ENCODE data around the gene SV2B.
"Not testable (repeated sequence)": the region's sequence is repeated elsewhere in the genome, so short reads cannot be mapped to it uniquely, and the experiment has no call there.

The SV2B gene, protein sequence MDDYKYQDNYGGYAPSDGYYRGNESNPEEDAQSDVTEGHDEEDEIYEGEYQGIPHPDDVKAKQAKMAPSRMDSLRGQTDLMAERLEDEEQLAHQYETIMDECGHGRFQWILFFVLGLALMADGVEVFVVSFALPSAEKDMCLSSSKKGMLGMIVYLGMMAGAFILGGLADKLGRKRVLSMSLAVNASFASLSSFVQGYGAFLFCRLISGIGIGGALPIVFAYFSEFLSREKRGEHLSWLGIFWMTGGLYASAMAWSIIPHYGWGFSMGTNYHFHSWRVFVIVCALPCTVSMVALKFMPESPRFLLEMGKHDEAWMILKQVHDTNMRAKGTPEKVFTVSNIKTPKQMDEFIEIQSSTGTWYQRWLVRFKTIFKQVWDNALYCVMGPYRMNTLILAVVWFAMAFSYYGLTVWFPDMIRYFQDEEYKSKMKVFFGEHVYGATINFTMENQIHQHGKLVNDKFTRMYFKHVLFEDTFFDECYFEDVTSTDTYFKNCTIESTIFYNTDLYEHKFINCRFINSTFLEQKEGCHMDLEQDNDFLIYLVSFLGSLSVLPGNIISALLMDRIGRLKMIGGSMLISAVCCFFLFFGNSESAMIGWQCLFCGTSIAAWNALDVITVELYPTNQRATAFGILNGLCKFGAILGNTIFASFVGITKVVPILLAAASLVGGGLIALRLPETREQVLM

DNA sequence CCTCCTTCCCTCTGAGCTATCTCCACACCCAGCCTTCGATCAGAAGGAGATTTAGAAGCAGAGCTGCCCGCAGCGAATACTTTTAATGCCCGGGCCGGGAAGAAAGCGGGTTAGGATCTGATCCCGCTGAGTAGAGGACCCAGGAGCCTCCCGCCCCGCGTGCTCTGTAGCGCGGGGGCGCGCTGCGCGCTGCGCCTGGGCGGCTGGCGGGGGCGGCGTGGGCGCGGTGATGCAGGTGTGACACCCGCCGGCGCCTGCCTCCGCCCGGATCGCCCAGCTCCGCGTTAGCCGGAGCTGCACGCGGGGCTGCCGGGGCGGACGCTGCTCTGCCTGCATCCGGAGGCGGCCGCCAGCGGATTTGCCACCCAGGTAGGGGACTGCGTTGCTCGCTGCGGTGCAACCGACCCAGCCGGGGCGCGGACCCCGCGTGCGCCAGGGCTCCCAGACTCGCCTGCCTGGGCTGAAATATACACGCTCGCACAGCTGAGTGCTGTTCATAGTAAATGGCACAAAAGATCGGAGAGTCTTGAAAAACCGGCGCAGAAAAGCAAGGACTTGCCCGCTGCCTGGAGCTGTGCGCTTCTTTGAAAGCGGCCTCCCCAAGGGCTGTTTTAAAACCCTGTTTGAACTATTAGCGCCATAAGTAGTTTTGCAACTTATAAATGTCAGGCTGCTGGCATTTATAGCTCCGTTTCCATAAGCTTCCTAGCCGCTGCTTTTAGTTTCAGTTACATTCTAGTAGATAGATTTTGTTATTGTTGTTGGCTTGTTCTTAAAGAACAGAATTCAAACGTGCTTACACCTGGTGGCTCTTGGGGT lies at the start of gene SV2B:
Gene SV2B (plus strand): TSS at position 263 of the 819 bp plus-strand sequence. CDS start 126,007 bp downstream, outside the sequence.
- DNase-seq, result peak; percentile 81

DNA sequence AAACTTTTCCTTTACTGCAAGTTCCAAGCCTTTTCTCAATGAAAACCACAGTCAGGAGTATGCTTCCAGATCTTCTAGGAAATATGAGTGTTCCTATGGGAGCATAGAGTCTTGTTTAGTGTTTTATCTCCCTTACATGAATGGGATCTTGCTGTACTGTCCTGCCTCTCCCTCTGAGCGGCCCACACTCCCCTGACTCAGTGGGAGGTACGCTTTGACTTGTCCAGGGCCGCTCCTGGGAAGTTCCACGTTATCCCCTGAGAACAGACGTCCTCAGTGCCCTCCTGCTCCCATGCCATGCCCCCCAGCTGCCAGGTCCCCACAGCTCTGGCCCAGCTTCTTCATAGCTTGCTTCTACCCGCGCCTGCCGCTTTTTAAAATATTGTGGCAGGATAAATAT lies 48.8 kb upstream of the SV2B start:
- DNase-seq, result no peak

DNA sequence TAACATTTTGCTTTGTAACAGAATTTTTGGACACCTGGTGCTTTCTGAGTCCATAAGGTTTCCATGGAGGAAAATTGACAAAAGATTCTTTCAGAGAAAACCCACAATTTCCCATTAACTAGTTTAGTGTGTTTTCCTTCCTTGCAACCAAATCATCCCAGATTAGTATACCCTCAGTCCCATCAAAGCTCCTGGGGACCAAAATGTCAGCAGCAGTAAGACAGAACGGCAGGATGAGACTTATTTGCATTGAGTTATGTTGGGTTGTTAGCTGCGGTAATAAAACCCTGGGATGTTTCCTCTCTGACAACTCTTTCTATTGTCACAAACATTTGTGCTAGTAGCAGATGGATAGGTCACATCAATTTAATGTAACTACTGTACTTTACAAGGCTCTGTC lies 45.2 kb upstream of the SV2B start:
- DNase-seq, result no peak

DNA sequence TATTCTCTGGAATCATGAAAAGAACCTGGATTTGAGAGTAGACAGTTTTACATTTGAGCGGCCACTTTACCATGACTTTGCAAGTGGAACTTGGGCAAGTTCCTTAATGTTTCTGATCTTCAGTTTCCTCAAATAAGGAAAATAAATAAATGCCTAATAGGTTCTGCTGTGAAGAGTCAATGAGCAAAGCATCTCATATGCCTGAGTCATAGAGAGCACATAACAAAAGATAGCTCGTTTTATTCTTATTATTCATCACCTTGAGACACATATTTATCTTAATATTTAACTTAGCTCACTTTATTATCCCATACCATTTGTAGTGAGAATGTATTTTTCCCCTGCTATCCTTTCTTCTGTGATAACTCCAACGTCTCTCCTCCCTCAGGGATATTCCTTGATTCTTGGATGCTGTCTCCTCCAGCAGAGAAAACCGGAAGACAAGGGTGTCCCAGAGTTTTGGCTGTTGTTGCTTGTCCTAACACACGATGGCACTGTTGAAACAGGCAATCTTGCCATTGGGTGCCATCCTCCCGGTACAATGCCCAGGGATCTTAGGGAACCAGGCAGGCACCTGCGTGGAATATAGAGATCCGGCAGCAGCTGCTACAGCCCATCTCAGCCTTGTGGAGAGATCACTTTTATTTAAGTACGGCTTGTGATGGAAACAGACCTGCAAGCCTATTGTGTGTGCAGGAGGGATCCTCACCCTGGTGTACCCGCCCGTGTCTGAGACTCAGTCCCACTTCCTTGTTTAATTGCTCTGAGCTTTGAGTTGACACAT lies 44.3 kb upstream of the SV2B start:
- DNase-seq, result peak; percentile 81

DNA sequence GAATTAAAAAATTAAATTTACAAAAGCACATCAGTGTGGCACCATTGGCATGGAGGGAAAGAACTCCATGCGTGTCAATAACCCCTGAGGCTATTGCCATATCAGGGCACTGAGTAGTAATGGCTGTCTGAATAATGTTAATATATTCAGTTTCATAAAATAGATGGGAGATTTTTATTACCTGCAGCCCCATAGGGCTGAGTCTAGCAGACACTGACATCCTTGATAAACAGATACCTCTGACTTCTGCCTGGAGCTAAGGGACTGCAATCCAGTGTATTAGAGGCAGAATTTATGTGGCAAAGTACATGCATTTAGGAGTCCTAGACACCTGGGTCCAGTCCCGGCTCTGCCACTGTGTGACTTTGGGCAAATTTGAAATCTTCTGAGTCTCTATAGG lies 38.8 kb upstream of the SV2B start:
- no peak for DNase-seq

DNA sequence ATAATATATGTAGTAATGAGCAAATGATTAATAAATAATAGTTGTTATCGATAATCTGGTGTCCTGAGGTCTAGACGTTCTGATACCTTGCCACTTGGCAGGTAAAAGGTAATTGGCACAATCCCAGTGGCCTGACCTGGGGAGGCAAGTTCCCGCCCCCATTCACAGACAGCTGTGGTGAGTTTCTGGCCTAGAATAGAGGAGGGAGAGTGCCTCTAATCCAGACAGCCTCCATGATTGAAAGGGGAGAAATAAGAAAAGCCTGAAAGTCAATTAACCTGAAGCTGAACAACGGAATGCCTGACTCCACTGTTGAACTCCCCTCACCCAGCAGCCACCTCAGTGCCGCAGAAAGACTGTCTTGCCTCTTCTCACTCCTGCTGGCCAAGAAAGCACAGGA lies 38.1 kb upstream of the SV2B start:
- no peak for DNase-seq

DNA sequence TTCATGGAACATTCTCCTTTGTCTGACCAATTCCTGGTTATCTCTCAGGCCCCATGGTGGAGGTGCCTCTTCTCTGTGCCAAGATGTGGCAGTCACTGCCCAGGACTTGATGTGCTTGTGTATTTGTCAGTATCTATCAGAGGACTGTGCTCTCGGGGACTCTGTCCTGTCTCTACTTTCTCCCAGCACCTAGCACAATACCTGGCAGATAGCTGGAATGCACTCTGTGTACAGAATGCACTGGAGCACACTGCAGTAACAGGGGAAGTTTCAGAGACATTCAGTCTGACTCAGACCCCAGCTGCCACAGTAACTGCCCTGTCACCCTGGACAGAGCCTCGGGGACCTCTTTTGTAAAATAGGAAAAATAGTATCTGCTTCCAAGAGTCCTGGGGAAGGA lies 34.6 kb upstream of the SV2B start:
- no peak for DNase-seq

DNA sequence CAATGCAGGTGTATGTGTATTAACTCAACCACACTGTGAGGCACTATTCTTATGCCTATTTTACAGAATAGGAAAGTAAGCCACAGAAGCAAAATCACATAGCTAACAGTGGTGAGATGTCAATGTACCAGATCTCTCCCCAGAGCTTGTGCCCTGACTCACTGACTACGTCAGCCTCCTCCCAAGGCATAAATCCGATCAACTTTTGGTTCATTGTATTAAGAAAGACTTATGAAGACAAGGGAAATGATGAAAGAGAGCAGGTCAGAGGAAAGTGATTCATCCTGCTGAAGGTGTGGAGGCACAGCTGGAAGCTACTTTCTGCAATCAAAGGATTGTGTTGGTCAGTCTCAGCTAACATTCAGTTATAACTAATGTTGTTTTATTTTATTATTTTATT lies 33.0 kb upstream of the SV2B start:
- DNase-seq, result no peak

DNA sequence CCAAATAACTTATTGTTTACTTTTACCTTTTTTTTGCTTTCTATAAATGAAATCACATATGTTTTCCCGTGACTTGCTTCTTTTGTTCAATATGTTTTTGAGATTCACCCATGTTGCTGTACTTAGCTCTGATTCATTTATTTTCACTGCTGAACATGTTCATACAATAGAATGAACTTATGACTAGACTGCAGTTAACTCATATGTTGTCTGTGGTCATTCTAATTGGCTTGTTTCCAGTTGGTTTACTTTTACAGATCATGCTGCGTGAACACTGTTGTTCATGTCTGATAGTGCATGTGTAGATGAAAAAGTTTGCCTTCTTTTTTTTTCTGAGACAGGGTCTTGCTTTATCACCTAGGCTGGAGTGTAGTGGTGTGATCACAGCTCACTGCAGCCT lies 31.6 kb upstream of the SV2B start:
- DNase-seq, result no peak

DNA sequence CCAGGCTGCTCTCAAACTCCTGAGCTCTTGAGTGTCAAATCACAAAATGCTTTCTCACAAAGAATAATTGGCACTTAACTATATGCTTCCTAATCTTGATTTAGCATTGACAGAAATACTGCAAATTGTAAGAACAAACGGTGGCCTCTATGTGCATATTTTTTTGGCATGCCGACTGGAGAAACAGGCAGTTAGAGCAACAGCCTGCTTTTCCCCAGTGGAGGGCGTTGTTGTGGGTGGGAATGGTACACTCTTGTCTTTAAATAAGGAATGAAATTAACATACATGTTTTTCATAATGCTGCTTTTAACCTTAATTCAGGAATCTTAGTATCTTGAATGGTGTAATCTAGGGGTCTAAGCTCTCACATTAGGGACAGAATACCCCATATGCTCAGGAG lies 31.1 kb upstream of the SV2B start:
- DNase-seq, result no peak

DNA sequence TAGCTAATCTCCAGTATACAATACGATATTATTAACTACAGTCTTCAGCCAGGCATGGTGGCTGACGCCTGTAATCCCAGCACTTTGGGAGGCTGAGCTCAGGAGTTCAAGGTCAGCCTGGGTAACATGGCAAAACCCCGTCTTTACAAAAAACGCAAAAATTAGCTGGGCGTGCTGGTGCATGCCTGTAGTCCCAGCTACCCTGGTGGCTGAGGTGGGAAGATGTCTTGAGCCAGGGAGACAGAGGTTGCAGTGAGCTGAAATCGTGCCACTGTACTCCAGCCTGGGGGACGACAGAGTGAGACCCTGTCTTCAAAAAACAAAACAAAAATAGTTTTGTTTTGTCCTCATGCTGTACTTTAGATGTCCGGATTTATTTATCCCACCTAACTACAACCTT lies 29.2 kb upstream of the SV2B start:
- DNase-seq, result no peak

DNA sequence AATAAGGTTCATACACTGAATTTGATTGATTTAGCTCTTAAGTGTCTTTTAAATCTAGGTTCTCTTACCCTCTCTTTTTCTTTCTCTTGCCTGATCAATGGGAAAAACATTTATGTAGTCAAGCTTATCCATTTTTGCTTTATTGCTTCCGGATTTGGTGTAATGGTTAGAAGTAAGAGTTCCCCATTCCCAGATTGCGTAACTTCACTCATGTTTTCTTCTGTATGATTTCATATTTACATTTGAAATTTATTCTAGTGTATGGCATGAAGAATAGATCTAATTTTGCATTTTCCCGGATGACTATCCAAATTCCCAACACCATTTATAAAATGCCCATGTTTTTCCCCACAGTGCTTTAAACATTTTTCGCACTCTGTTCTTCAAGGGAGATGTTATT lies 27.9 kb upstream of the SV2B start:
- no peak for DNase-seq

DNA sequence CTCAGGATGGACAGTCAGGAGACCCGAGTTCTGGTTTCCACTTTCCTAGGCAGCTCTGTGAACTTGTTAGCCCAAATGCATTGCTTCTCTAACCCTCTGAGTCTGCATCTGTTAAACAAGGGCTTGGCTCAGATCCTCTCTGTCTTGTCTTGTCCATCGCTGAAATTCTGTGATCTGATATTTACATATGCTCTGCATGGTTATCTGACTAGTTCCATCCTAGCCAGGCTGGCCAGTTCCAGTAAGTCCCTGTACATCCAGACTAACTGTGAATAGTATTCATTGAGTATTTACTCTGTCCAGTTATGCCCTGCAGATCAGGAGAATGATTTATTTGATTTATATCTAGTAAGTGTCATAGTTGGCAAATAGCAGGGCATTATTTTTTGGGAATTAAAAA lies 27.0 kb upstream of the SV2B start:
- DNase-seq, result no peak

DNA sequence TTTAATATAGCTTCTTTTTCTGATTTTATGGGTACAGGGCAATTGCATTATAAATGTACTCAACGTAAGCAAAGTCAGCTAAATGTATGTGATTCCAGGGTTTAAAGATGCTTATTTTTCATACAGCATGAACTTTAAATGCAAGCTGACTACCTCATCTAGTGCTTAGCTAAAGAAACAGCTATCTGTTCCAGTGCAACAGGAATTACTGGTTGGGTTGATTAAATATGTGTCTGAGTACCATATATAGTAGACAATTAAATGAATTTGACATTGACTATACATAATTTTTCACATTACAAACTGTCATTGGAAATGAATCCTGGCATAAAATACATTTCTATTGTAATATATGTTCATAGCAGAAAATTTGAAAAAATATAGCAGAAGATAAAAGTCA lies 26.3 kb upstream of the SV2B start:
- no peak for DNase-seq

DNA sequence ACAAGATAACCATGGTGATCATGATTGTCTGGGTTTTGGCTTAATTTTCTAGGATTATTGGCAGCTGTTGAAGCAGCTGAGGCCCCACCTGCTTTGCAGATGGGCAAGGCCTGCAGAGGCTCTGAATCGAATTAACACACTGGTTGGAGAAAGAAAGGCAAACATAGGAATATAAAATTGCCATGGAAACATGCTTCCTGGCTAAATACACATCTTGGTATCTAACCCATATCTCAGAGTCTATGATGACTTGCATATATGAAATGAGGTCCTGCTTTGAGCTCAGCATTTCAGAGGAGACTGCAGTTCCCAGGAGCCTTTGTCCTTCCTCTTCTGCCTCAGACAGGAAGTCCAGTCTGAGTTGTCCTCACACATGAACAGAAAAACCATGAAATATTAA lies 24.3 kb upstream of the SV2B start:
- DNase-seq, result peak; percentile 34

DNA sequence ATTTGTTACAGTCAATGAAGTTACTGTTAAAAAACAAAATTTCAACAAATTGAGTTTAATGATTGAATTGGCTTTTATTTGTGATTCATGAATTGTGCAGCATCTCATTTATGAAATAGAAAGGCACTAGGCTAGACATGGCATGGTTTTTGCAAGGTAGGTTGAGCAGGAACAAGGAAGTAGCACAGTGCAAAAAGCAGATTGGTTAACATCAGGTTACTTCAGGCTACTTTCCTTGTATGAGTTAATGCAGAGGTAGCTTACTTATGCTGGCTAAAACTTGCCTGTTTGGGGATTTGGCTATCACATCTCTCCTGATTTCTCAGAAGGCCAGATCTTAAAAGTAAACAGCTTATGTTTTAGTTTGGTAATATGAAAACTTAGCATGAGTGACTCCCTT lies 23.0 kb upstream of the SV2B start:
- DNase-seq, result no peak

DNA sequence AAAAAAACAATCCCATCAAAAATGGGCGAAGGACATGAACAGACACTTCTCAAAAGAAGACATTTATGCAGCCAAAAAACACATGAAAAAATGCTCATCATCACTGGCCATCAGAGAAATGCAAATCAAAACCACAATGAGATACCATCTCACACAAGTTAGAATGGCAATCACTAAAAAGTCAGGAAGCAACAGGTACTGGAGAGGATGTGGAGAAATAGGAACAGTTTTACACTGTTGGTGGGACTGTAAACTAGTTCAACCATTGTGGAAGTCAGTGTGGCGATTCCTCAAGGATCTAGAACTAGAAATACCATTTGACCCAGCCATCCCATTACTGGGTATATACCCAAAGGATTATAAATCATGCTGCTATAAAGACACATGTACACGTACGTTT lies 6.2 kb upstream of the SV2B start:
- not testable (repeated sequence) for DNase-seq

DNA sequence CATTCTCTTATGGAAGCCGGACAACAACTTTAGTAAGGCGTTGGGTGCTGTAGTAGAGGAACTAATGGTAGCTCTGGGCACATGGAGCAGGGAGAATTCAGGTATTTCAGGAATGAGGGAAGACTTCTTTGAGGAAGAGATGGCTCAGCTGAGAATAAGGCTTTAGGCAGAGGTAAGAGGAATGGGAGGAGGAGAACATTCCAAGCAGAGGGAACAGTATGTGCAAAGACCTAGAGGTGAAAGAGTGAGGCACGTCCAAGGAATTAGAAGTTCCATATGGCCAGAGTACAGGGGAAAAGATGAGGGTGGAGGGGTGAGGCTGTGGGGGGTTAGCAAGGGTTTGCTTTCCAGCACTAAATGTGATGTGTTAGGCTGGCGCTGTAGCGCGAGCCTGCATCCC lies 1.6 kb upstream of the SV2B start:
- DNase-seq, result no peak

DNA sequence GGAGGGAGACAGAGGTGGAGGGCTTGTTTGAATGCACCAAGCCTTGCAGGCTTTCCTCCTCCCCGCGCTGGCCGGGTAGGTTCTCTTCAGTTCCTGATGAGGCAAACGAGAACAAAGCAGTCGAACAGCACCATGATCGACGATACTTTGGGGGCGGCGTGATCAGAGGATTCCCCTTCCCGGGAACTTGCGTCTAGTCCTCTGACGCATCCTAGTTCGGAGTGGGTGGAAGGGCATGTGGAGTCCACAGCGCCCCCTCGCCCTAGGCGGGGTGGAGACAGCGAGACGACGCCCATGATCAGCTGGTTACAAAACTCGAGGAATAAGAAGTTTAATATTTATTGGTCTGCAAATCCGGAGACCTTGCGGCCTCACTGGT lies 452 bp upstream of the SV2B start:
- no peak for DNase-seq

DNA sequence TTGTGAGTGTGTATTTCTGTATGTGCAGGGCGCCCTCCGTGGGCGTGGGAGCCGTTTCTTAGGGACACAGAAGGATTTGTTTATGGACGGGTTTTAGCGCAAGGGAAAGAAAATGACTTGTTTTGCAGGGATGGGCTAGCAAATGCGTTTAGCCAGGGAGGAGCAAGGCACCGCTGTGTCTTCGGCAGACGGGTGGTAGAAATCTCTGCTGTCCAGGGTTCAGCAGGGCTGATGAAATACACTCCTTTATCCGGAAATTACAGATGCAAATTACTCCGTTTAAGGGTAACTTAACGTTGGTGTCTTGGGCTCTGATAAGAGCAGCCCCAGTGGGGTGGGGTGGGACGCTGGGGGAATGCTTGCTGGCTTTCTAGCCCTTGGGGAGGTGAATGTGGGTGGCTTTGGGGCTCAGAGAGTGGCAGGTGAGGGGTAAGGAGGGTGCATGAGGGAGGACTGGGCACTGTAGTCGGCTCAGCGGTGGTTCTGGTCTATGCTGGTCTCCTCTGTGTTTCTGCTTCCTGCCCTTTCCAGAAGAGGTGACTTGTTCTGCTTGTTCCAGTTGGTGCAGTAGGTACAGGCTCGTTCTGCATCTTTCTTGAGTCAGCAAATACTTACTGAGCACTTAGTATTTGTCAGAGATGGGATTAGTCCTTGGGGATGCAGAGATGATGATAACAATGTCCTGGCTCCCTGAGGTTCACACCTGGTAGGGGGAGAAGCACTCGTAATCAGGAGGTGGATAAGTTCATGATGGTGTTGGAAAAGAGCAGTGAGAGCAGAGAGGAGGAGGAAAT lies 954 bp downstream of the SV2B start:
- DNase-seq, result no peak

DNA sequence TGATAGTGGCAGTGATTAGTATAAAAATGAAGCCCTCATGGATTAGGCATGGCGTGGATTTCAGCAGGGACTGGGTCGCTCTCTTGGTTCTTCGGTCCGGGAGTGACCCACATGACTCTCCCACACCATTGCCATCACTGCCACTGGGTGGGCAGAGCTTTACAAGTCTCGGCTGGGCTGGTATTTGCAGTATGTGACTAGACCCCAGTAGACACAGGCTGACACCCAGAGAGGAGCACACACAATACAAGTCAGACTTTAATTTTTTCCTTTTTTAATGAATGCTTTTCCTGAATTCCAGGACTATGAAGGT lies 1.5 kb downstream of the SV2B start:
- DNase-seq, result no peak

Data from retina (tissue), 1 donor.